ENCODE results near the gene NIF3L1. TPM values are rescaled to one million over a fixed set of nuclear protein-coding genes. Genes with fewer than 3 reads are reported as not detected.

NIF3L1 gene, protein sequence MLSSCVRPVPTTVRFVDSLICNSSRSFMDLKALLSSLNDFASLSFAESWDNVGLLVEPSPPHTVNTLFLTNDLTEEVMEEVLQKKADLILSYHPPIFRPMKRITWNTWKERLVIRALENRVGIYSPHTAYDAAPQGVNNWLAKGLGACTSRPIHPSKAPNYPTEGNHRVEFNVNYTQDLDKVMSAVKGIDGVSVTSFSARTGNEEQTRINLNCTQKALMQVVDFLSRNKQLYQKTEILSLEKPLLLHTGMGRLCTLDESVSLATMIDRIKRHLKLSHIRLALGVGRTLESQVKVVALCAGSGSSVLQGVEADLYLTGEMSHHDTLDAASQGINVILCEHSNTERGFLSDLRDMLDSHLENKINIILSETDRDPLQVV
- total RNA-seq, result 10 to 100 TPM; 14.3 to 39.6 (median 17.4) TPM
- polyA plus RNA-seq, result 10 to 100 TPM; 19.2 to 30.5 (median 21.7) TPM
- long read RNA-seq, donor 1, result 0 reads
- long read RNA-seq, donor 2, partial matches to known transcripts, result 0 of 2 reads
- long read RNA-seq, donor 2, other reads (novel, unspliced or antisense), result 0 of 2 reads
- long read RNA-seq, donor 3, result 0 reads
- long read RNA-seq, donor 4, result 0 reads
- long read RNA-seq, donor 5, partial matches to known transcripts, result 6 of 7 reads
- long read RNA-seq, donor 5, other reads (novel, unspliced or antisense), result 0 of 7 reads
- long read RNA-seq, donor 6, result 0 reads
- long read RNA-seq, donor 7, partial matches to known transcripts, result 0 of 4 reads
- long read RNA-seq, donor 7, other reads (novel, unspliced or antisense), result 0 of 4 reads
- long read RNA-seq, donor 8, partial matches to known transcripts, result 8 of 10 reads
- long read RNA-seq, donor 8, other reads (novel, unspliced or antisense), result 0 of 10 reads
- long read RNA-seq, donor 9, partial matches to known transcripts, result 10 of 10 reads
- long read RNA-seq, donor 9, other reads (novel, unspliced or antisense), result 0 of 10 reads
- long read RNA-seq, donor 10, result 0 reads

DNA sequence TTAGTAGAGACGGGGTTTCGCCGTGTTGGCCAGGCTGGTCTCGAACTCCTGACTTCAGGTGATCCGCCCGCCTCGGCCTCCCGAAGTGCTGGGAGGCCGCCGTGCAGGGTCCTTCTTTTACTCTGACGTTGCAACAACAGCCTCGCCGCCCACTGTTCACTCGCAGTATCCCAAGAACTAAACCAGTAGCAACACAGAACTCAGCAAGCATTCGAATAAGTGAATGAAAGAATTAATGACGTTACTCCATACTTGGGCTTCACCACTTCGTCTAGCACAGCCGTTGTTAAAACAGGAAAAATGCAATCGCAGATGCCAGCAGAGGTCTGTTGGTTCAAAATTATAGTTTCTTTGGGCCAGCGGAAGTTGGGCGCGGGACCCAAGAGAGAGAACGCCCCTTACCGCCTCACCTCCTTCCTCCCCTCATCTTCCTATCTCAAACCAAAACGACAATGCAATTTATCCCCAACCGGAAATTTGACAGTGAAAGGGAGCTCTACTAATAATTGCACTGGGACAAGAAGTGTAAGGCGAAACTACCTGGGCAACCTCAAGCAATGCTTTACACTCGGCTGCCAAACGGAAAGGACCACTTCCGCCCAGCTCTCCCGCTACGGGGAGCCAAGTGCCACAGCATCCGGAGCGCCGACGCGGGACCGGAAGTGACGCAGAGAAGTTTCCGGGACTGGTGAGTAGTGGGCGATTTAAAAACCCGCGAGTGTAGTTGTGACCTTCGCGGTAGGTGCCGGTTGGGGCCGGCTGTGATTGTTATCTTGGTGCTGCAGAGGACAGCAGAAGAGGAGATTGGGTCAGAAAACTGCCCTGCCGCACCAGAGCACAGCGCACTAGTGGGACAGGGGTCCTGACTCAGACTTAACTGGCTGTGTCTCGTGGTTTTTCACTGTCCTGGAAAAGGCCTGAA is at the start of gene NIF3L1, which contains the start of gene PPIL3:
Gene NIF3L1, plus strand, starts transcription at position 668 of the 922 bp plus-strand sequence. CDS start 2,573 bp downstream, outside the sequence.
Gene PPIL3, minus strand, starts transcription at position 374 of the 922 bp plus-strand sequence. CDS start 1,462 bp downstream, outside the sequence.
- WGBS, 5 donors, result 0% methylated on average over 50 of the region's 50 CpGs
- Histone ChIP-seq H3K36me3 (peaks cover 8 to 41% (median 33%) of the 10 kb centered on the region in 4 donors), H3K4me3 (peak within 1 kb of the TSS; percentile 62 to 89 (median 72)), H3K4me1 (peaks cover 27 to 54% (median 39%) of the 10 kb centered on the region in 4 donors), H3K27ac (peak within 1 kb of the TSS; percentile 92 to 99 (median 98)), H3K27me3 (no peaks in the 10 kb centered on the region), H3K9me3 (no peaks in the 10 kb centered on the region)
- peak; percentile 97 to 99 for DNase-seq
- intact Hi-C loops (cut with DNase I; ENCODE audit: low total_unique reads), result no loop called here
- TF ChIP-seq POLR2AphosphoS5 (IDR thresholded peaks at IDR 0.05) (peak; percentile 68 to 96 (median 85)), EP300 (IDR thresholded peaks at IDR 0.05) (peak; percentile 37), POLR2A (IDR thresholded peaks at IDR 0.05) (no peak)
- TF ChIP-seq, protein P1, sequence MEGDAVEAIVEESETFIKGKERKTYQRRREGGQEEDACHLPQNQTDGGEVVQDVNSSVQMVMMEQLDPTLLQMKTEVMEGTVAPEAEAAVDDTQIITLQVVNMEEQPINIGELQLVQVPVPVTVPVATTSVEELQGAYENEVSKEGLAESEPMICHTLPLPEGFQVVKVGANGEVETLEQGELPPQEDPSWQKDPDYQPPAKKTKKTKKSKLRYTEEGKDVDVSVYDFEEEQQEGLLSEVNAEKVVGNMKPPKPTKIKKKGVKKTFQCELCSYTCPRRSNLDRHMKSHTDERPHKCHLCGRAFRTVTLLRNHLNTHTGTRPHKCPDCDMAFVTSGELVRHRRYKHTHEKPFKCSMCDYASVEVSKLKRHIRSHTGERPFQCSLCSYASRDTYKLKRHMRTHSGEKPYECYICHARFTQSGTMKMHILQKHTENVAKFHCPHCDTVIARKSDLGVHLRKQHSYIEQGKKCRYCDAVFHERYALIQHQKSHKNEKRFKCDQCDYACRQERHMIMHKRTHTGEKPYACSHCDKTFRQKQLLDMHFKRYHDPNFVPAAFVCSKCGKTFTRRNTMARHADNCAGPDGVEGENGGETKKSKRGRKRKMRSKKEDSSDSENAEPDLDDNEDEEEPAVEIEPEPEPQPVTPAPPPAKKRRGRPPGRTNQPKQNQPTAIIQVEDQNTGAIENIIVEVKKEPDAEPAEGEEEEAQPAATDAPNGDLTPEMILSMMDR (IDR thresholded peaks at IDR 0.05), result no peak

DNA sequence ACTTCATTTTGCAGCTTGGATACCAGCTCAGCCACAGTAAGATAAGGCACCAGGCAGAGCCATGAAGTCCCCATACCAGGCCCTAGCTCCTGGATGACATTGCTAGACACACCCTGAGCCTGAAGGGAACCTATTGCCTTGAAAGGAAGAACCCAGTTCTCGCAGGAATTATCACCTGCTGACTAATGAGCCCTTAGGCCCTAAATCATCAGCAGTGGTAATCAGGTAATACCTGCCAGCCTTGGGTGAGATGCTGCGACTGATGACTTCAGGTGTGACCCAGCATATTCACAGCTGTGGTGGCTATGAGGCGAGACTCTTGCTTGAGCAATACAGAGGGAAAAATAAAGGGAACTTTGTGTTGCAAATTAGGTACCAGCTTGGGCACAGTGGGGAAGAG is 49.7 kb upstream of the NIF3L1 start:
- no peak for TF ChIP-seq EP300 (IDR thresholded peaks at IDR 0.05)
- TF ChIP-seq, protein P1 (IDR thresholded peaks at IDR 0.05), result no peak
- TF ChIP-seq POLR2A (IDR thresholded peaks at IDR 0.05), result no peak
- TF ChIP-seq POLR2AphosphoS5 (IDR thresholded peaks at IDR 0.05), result no peak
- Histone ChIP-seq H3K9me3 (peaks cover 6 to 18% (median 13%) of the 10 kb centered on the region in 4 donors), H3K4me1 (no peaks in the 10 kb centered on the region), H3K27me3 (no peaks in the 10 kb centered on the region), H3K27ac (no peak overlapping the region), H3K36me3 (no peaks in the 10 kb centered on the region), H3K4me3 (no peak overlapping the region)
- WGBS, 5 donors, result 77 to 100% (median 94%) methylated on average over 2 to 3 of the region's 3 CpGs
- no peak for DNase-seq
- intact Hi-C loops (cut with DNase I; ENCODE audit: low total_unique reads), result no loop called here

DNA sequence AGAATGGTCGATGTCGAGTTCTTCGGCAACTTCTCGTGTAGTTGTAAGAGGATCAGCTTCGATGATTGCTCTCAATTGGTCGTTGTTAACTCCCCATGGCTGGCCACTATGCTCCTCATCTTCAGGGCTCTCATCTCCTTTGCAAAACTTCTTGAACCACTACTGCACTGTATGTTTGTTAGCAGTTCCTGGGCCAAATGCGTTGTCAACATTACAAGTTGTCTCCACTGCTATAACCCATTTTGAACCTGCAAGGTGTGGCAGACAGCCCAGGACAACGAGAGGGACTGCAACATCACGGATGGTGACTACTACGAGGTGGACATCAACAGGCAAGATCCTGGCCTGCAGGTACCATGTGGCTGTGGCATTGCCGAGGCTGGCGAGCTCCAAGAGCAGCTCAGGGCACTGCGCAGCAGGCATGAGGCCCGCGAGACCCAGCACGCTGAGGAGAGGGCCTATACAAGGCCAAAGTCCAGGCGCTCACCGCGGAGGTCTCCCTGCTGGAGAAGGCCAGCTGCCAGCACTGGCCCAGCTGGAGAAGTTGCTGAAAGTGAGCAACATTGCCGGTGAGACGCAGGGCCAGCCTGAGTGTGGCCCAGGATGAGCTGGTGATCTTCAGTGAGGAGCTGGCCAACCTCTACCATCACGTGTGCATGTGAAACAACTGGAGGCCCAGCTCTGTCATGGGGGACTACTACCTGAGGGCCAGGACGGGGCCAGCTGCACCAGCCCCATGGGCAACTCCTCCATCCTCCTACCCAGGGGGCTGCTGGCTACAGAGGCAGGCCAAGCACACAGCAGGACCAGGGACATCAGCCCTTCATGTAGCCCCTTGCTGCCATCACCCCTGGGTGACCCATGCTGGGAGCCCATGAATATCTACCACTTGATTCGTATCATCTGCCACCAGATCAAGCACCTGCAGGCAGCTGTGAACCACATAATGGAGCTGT is 44.9 kb upstream of the NIF3L1 start:
- DNase-seq, result no peak
- no peak overlapping the region for H3K27ac ChIP-seq
- intact Hi-C loops (cut with DNase I; ENCODE audit: low total_unique reads), result no loop called here
- TF ChIP-seq POLR2AphosphoS5 (IDR thresholded peaks at IDR 0.05) (no peak), POLR2A (IDR thresholded peaks at IDR 0.05) (no peak), EP300 (IDR thresholded peaks at IDR 0.05) (no peak)
- TF ChIP-seq, protein P1 (IDR thresholded peaks at IDR 0.05), result no peak
- H3K9me3 ChIP-seq, result no peaks in the 10 kb centered on the region
- H3K36me3 ChIP-seq, result no peaks in the 10 kb centered on the region
- 90 to 94% (median 93%) methylated on average over 12 to 24 of the region's 24 CpGs for WGBS, 5 donors
- H3K4me3 ChIP-seq, result no peak overlapping the region
- no peaks in the 10 kb centered on the region for H3K27me3 ChIP-seq
- H3K4me1 ChIP-seq, result no peaks in the 10 kb centered on the region
